H1 (cell line): ENCODE results near the gene PAQR4. TPM values are rescaled to one million over a fixed set of nuclear protein-coding genes. Genes with fewer than 3 reads are reported as not detected.

Source experiments
- CTCF ChIA-PET: fragments of 300-600 bp; sonication (Branson Sonifier 250); formaldehyde crosslinking; loops from one replicate; lab custom pipeline; 2021; ENCODE audit not compliant: partially characterized antibody; lab: Charles Lee
- POLR2A ChIA-PET: fragments of 300-600 bp; sonication (Branson Sonifier 250); formaldehyde crosslinking; loops from one replicate; lab custom pipeline; 2021; ENCODE audit warnings: inconsistent platforms; ENCODE audit not compliant: partially characterized antibody; lab: Charles Lee
- DNase-seq, 2 experiments: peaks; one replicate each; pipeline versions ENCODE4 v3.0.0 to v3.0.0-alpha.2; 2010 to 2022; ENCODE audit warnings: low spot score in 2 of 2, low read depth in 1 of 2, mixed read lengths in 1 of 2
- FAIRE-seq: peaks from 2 replicates; lab custom pipeline; 2011; peaks lifted over from hg19 to GRCh38; lab: Jason Lieb, UNC
- H2AFZ ChIP-seq: 2 replicates; pipeline ENCODE4 v1.8.1; 2012; ENCODE audit warnings: low read length, inconsistent platforms
- H2AK5ac ChIP-seq: 2 replicates; pipeline ENCODE4 v1.6.1; 2013; ENCODE audit warnings: low read depth, low read length
- H2BK120ac ChIP-seq: replicated peaks from 2 replicates; pipeline ENCODE3; 2013; ENCODE audit warnings: low read depth, low read length, inconsistent platforms
- H2BK12ac ChIP-seq: 2 replicates; pipeline ENCODE4 v1.6.1; 2013; ENCODE audit warnings: low read depth, low read length
- H2BK15ac ChIP-seq: 2 replicates; pipeline ENCODE4 v1.6.1; 2013; ENCODE audit warnings: low read length
- H2BK20ac ChIP-seq: 2 replicates; pipeline ENCODE4 v1.6.1; 2013; ENCODE audit warnings: low read length
- H2BK5ac ChIP-seq: 2 replicates; pipeline ENCODE4 v1.6.1; 2013; ENCODE audit warnings: low read depth, low read length
- H3K14ac ChIP-seq: 2 replicates; pipeline ENCODE4 v1.6.1; 2013; ENCODE audit warnings: inconsistent platforms; ENCODE audit not compliant: insufficient read length
- H3K18ac ChIP-seq: 2 replicates; pipeline ENCODE4 v1.6.1; 2013; ENCODE audit warnings: low read length; ENCODE audit errors: extremely low read depth
- H3K23ac ChIP-seq: 2 replicates; pipeline ENCODE4 v1.6.1; 2013; ENCODE audit warnings: inconsistent platforms; ENCODE audit not compliant: insufficient read length
- H3K23me2 ChIP-seq: 2 replicates; pipeline ENCODE4 v1.6.1; 2013; ENCODE audit warnings: low read depth, low read length
- H3K27ac ChIP-seq: 2 replicates; pipeline ENCODE4 v1.6.1; 2011; ENCODE audit warnings: low read depth, low read length, inconsistent platforms
- H3K27me3 ChIP-seq, 4 experiments: replicated peaks in 1 of 4; 1 replicate in 1 of 4; 2 replicates in 3 of 4; pipeline versions ENCODE4 v1.6.1 to v1.8.1; 2011 to 2013; ENCODE audit warnings: low read length in 3 of 4, mild to moderate bottlenecking in 3 of 4, inconsistent platforms in 2 of 4, mixed read lengths in 2 of 4, moderate library complexity in 1 of 4; ENCODE audit not compliant: control insufficient read depth in 3 of 4, insufficient read depth in 3 of 4; ENCODE audit errors: extremely low read depth in 1 of 4
- H3K36me3 ChIP-seq, 4 experiments: 2 replicates each; pipeline versions ENCODE4 v1.6.1 to v1.8.1; 2011 to 2013; ENCODE audit warnings: mild to moderate bottlenecking in 4 of 4, low read length in 3 of 4, moderate library complexity in 2 of 4, control low read depth in 1 of 4, inconsistent platforms in 1 of 4; ENCODE audit not compliant: insufficient read depth in 4 of 4, control insufficient read depth in 2 of 4
- H3K4ac ChIP-seq: replicated peaks from 2 replicates; pipeline ENCODE3; 2013; ENCODE audit warnings: low read length, low read depth, mixed read lengths, inconsistent platforms; ENCODE audit not compliant: insufficient read length
- H3K4me1 ChIP-seq, 4 experiments: replicated peaks in 1 of 4; 1 replicate in 1 of 4; 2 replicates in 3 of 4; pipeline versions ENCODE4 v1.6.1 to v1.8.1; 2011 to 2013; ENCODE audit warnings: low read length in 3 of 4, inconsistent platforms in 2 of 4, mixed read lengths in 1 of 4; ENCODE audit not compliant: insufficient read depth in 4 of 4, control insufficient read depth in 3 of 4
- H3K4me2 ChIP-seq, 2 experiments: 2 replicates each; pipeline versions ENCODE4 v1.6.1 to v1.8.1; 2011 to 2013; ENCODE audit warnings: low read depth in 2 of 2, low read length in 2 of 2, control low read depth in 1 of 2, inconsistent platforms in 1 of 2, mild to moderate bottlenecking in 1 of 2; ENCODE audit not compliant: insufficient read depth in 1 of 2
- H3K4me3 ChIP-seq, 4 experiments: fragments of 200-600, 300-600 bp in 1 of 4; sonication (generic), shearing (Covaris generic), sonication (Bioruptor Twin) in 1 of 4; 2 replicates each; pipeline versions ENCODE4 v1.5.1 to v1.8.1; 2011 to 2016; ENCODE audit warnings: low read length in 4 of 4, low read depth in 3 of 4, control low read depth in 2 of 4, inconsistent platforms in 2 of 4, mild to moderate bottlenecking in 2 of 4, mixed read lengths in 1 of 4, moderate library complexity in 1 of 4; ENCODE audit not compliant: insufficient read depth in 2 of 4; ENCODE audit errors: extremely low read depth in 1 of 4
- H3K56ac ChIP-seq: replicated peaks from 2 replicates; pipeline ENCODE3; 2013; ENCODE audit warnings: low read depth, mild to moderate bottlenecking, mixed read lengths, low read length, inconsistent platforms; ENCODE audit not compliant: insufficient read length
- H3K79me1 ChIP-seq: 2 replicates; pipeline ENCODE4 v1.6.1; 2013; ENCODE audit warnings: low read depth, low read length, control low read depth
- H3K79me2 ChIP-seq, 2 experiments: 2 replicates each; pipeline versions ENCODE4 v1.6.1 to v1.8.1; 2012 to 2013; ENCODE audit warnings: low read length in 2 of 2, mild to moderate bottlenecking in 2 of 2, inconsistent platforms in 1 of 2; ENCODE audit not compliant: insufficient read depth in 2 of 2, control insufficient read depth in 1 of 2
- H3K9ac ChIP-seq, 4 experiments: replicated peaks in 1 of 4; 1 replicate in 1 of 4; 2 replicates in 3 of 4; pipeline versions ENCODE4 v1.6.1 to v1.8.1; 2011 to 2013; ENCODE audit warnings: low read depth in 3 of 4, low read length in 3 of 4, control low read depth in 2 of 4, mild to moderate bottlenecking in 2 of 4, moderate library complexity in 2 of 4, inconsistent platforms in 1 of 4; ENCODE audit errors: extremely low read depth in 1 of 4
- H3K9me3 ChIP-seq, 2 experiments: 2 replicates each; pipeline versions ENCODE4 v1.6.1 to v1.8.1; 2012 to 2013; ENCODE audit warnings: mild to moderate bottlenecking in 2 of 2, moderate library complexity in 2 of 2, control low read depth in 1 of 2, inconsistent platforms in 1 of 2, low read depth in 1 of 2, low read length in 1 of 2, mixed read lengths in 1 of 2; ENCODE audit not compliant: insufficient read depth in 2 of 2
- H4K20me1 ChIP-seq, 2 experiments: replicated peaks in 1 of 2; 2 replicates each; pipeline versions ENCODE3 to v1.8.1; 2011 to 2013; ENCODE audit warnings: inconsistent platforms in 2 of 2, low read length in 2 of 2, mild to moderate bottlenecking in 1 of 2; ENCODE audit not compliant: insufficient read depth in 2 of 2, control insufficient read depth in 1 of 2
- H4K5ac ChIP-seq: 2 replicates; pipeline ENCODE4 v1.6.1; 2013; ENCODE audit warnings: low read length, low read depth, mixed read lengths, inconsistent platforms; ENCODE audit not compliant: insufficient read length
- H4K8ac ChIP-seq: 2 replicates; pipeline ENCODE4 v1.8.0; 2013; ENCODE audit warnings: mild to moderate bottlenecking, moderate library complexity, low read length, inconsistent platforms; ENCODE audit not compliant: insufficient read depth; ENCODE audit errors: extremely low read depth
- H4K91ac ChIP-seq: replicated peaks from 2 replicates; pipeline ENCODE3; 2013; ENCODE audit warnings: low read length, mixed read lengths, inconsistent platforms; ENCODE audit not compliant: insufficient read length
- TEAD4 ChIP-seq: IDR thresholded peaks from 2 replicates; pipeline ENCODE4 v1.6.1; 2012; ENCODE audit warnings: low read depth, low read length, inconsistent platforms, mixed read lengths
- WGBS, 2 experiments: shearing (Covaris generic) in 1 of 2; methylation state at CpG; one replicate each; pipeline versions ENCODE4 v1.1.6 to v1.1.7; 2013 to 2015; ENCODE audit warnings: low lambda C conversion rate in 2 of 2, mixed read lengths in 2 of 2, inconsistent platforms in 1 of 2, low coverage in 1 of 2, missing lambda C conversion rate in 1 of 2; ENCODE audit not compliant: insufficient replicate concordance in 2 of 2, insufficient coverage in 1 of 2, insufficient read length in 1 of 2; ENCODE audit errors: extremely low coverage in 1 of 2, missing lambda C conversion rate in 1 of 2; 5-methylcytosine and 5-hydroxymethylcytosine counted together
- polyA plus RNA-seq, 7 experiments: library from polyadenylated mRNA; depleted of rRNA in 3 of 7; stranded (reverse) in 5 of 7; unstranded in 2 of 7; fragments of >200 nt in 5 of 7; fragments of 200-250 nt in 2 of 7; gene quantifications; 1 replicate in 5 of 7; 2 replicates in 1 of 7; 4 replicates in 1 of 7; pipeline versions ENCODE4 v1.2.1 to v1.2.3, GENCODE V29; 2011 to 2013; ENCODE audit warnings: missing spikeins in 2 of 7, mixed read lengths in 2 of 7
- total RNA-seq: library from RNA; stranded (reverse); fragmentation: NEBNext Ultra II Directional; extraction: Animal tissue kit (Norgen Biotek cat#: 25700); gene quantifications from 2 replicates; pipeline ENCODE4 v1.2.1, GENCODE V29; 2021

The PAQR4 gene
- total and polyA plus RNA-seq, 2 of the 8 experiments (the other 6 are each of a cell fraction or from before 2014, with no cell fraction given): 28.2 to 34.6 TPM

- no peaks in the 10 kb centered on the region; the same call in 1 of the 2 replicates for H3K79me1 ChIP-seq
- H3K4ac ChIP-seq: no peak overlapping the region
- no peak overlapping the region for H3K56ac ChIP-seq
- CTCF ChIA-PET: interaction anchor here (0.8 to 6.0 kb wide), 6 partner anchors 13 to 101 kb away, joined by 3 to 28 read pairs (median 7); partner anchors contain the start of gene KREMEN2
- H4K91ac ChIP-seq: no peak overlapping the region
- no peaks in the 10 kb centered on the region for H3K9me3 ChIP-seq
- H3K4me2 ChIP-seq: no peak overlapping the region
- H3K9ac ChIP-seq: no peak overlapping the region
- no peak overlapping the region for H3K14ac ChIP-seq
- H2BK15ac ChIP-seq: no peak overlapping the region
- POLR2A ChIA-PET: interaction anchor here (1.2 to 1.5 kb wide), 2 partner anchors 9 to 11 kb away, joined by 4 read pairs; no protein-coding TSS in a partner anchor
- no peak overlapping the region for H2AK5ac ChIP-seq
- no peak overlapping the region for H2BK5ac ChIP-seq
- no peak overlapping the region for H3K27ac ChIP-seq
- TF ChIP-seq TEAD4: no peak
- H2BK20ac ChIP-seq: no peak overlapping the region
- no peak overlapping the region for H2AFZ ChIP-seq
- H3K18ac ChIP-seq: no peak overlapping the region
- no peaks in the 10 kb centered on the region for H4K20me1 ChIP-seq
- DNase-seq: no peak
- no peak overlapping the region for H2BK12ac ChIP-seq
- no peak overlapping the region for H3K4me3 ChIP-seq
- H4K8ac ChIP-seq: no peak overlapping the region
- no peak for FAIRE-seq
- no peak overlapping the region for H2BK120ac ChIP-seq
- H3K79me2 ChIP-seq: no peaks in the 10 kb centered on the region
- peaks cover 0 to 11% (median 5%) of the 10 kb centered on the region in 4 experiments; a peak in 4 of 8 replicates for H3K36me3 ChIP-seq
- no peak overlapping the region for H3K23ac ChIP-seq
- H3K23me2 ChIP-seq: no peaks in the 10 kb centered on the region
- H4K5ac ChIP-seq: no peak overlapping the region
- H3K27me3 ChIP-seq: no peaks in the 10 kb centered on the region
- H3K4me1 ChIP-seq: no peaks in the 10 kb centered on the region; a peak in 1 of 7 replicates
- 92% methylated on average over 2 of the region's 2 CpGs; no CpG with 5 or more reads in 1 of the 2 experiments for WGBS, 2 experiments
Measured at GRCh38 chr16:2939968-2940367, 29.2 kb upstream of the PAQR4 start.
